NT2/D1 (cell line): ENCODE data around the gene PLXNA4.

ENCODE experiments used
- DNase-seq: peaks from one replicate; pipeline ENCODE4 v3.0.0-alpha.2; 2011; ENCODE audit warnings: low read depth, low spot score
- H3K27me3 ChIP-seq: 2 replicates; pipeline ENCODE4 v1.6.0; 2011; ENCODE audit warnings: mild to moderate bottlenecking; ENCODE audit not compliant: insufficient read length, insufficient read depth
- H3K36me3 ChIP-seq: 2 replicates; pipeline ENCODE4 v1.6.1; 2011; ENCODE audit warnings: mild to moderate bottlenecking, low read length, mixed read lengths; ENCODE audit not compliant: insufficient read depth, insufficient read length
- H3K4me1 ChIP-seq: 2 replicates; pipeline ENCODE4 v1.5.1; 2011; ENCODE audit not compliant: insufficient read depth, insufficient read length
- H3K4me3 ChIP-seq: 2 replicates; pipeline ENCODE4 v1.5.1; 2011; ENCODE audit warnings: low read depth; ENCODE audit not compliant: insufficient read length
- H3K9ac ChIP-seq: 2 replicates; pipeline ENCODE4 v1.6.0; 2011; ENCODE audit warnings: low read depth; ENCODE audit not compliant: insufficient read length
- H3K9me3 ChIP-seq: 2 replicates; pipeline ENCODE4 v1.5.1; 2011; ENCODE audit warnings: mild to moderate bottlenecking, low read length; ENCODE audit not compliant: insufficient read depth
- SUZ12 ChIP-seq: IDR thresholded peaks from 2 replicates; pipeline ENCODE4 v1.6.1; 2011; ENCODE audit not compliant: insufficient read length, insufficient read depth; ENCODE audit errors: extremely low read depth
- YY1 ChIP-seq: IDR thresholded peaks from 2 replicates; pipeline ENCODE4 v1.6.1; 2011; ENCODE audit not compliant: insufficient read length, insufficient read depth
- ZNF274 ChIP-seq: IDR thresholded peaks from 2 replicates; pipeline ENCODE4 v1.6.1; 2011; ENCODE audit warnings: mild to moderate bottlenecking, low read depth, low read length

Gene PLXNA4

DNA sequence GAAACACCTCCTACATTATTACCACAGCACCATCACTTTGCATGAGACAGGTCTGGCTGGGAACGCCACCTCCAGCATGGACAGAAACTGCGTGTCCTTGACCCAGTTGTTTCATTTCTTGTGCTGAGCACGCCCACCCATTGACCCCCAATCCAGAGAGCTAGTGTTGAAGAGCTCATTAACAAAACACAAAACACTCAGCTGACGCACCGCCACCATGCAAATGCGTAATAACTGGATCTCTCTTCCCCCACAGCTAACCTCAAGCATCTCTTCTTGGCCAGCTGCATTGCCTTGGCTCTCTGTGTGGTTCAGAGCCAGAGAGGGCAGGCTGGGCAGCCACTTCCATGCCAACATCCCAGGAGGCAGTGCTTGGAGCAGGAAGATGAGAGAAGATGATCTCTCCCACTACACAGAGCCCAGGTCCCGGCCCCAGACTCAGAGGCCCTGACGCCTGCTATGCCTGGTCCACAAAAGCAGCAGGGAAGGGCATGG, 173.5 kb downstream of the PLXNA4 start:
- Histone ChIP-seq H3K9me3 (no peaks in the 10 kb centered on the region), H3K36me3 (no peaks in the 10 kb centered on the region), H3K4me1 (peaks cover 11% of the 10 kb centered on the region), H3K4me3 (no peak overlapping the region), H3K9ac (no peak overlapping the region), H3K27me3 (no peaks in the 10 kb centered on the region)
- DNase-seq = no peak
- TF ChIP-seq SUZ12 (no peak), ZNF274 (no peak), YY1 (no peak)

- TF ChIP-seq YY1 (no peak), SUZ12 (no peak), ZNF274 (no peak)
- H3K9me3 ChIP-seq = no peaks in the 10 kb centered on the region
- H3K36me3 ChIP-seq = no peaks in the 10 kb centered on the region
- no peak overlapping the region for H3K4me3 ChIP-seq
- no peaks in the 10 kb centered on the region for H3K27me3 ChIP-seq
- H3K4me1 ChIP-seq = peaks cover 11% of the 10 kb centered on the region
- no peak overlapping the region for H3K9ac ChIP-seq
- DNase-seq = no peak
Measured at GRCh38 chr7:132402096-132402495, 174.2 kb downstream of the PLXNA4 start.

DNA sequence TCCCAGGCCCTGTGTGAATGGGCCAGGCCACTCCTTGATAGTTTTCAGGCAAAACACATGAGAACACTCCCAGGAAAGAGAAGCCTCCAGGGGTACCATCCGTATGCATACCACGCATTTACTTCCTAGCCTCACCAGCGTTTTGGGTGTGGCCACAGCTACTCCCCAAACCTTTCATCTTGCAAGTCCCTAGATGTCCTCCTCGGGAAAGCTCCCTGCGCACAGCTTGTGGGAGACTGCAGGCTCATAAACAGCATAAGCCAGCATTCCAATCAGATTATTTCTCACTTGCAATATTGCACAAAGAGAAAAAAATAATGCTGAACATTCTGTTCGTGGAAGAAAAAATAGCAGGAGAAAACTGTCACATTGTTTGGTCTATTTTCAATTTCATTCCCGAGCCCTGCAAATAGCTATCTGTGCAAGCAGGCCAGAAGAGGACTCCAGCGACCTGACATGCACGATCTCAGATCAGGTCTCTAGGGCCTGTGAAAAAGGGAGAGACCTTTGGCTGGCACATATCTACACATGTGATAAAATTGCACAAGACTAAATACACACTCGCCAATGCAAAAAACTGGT, 175.6 kb downstream of the PLXNA4 start:
- no peaks in the 10 kb centered on the region for H3K36me3 ChIP-seq
- no peak for DNase-seq

GRCh38 chr7:132399367-132399766, 176.9 kb downstream of the PLXNA4 start:
- no peaks in the 10 kb centered on the region for H3K9me3 ChIP-seq
- DNase-seq = no peak
- H3K27me3 ChIP-seq = no peaks in the 10 kb centered on the region
- H3K4me3 ChIP-seq = no peak overlapping the region
- TF ChIP-seq SUZ12 = no peak
- TF ChIP-seq ZNF274 = no peak
- TF ChIP-seq YY1 = no peak
- no peaks in the 10 kb centered on the region for H3K36me3 ChIP-seq
- peaks cover 11% of the 10 kb centered on the region for H3K4me1 ChIP-seq
- no peak overlapping the region for H3K9ac ChIP-seq

More for the DNA sequence above, 175.6 kb downstream of the PLXNA4 start:
- Histone ChIP-seq H3K9me3 (no peaks in the 10 kb centered on the region), H3K4me1 (peaks cover 11% of the 10 kb centered on the region), H3K27me3 (no peaks in the 10 kb centered on the region), H3K4me3 (no peak overlapping the region), H3K9ac (no peak overlapping the region)
- no peak for TF ChIP-seq SUZ12
- no peak for TF ChIP-seq ZNF274
- no peak for TF ChIP-seq YY1

DNA sequence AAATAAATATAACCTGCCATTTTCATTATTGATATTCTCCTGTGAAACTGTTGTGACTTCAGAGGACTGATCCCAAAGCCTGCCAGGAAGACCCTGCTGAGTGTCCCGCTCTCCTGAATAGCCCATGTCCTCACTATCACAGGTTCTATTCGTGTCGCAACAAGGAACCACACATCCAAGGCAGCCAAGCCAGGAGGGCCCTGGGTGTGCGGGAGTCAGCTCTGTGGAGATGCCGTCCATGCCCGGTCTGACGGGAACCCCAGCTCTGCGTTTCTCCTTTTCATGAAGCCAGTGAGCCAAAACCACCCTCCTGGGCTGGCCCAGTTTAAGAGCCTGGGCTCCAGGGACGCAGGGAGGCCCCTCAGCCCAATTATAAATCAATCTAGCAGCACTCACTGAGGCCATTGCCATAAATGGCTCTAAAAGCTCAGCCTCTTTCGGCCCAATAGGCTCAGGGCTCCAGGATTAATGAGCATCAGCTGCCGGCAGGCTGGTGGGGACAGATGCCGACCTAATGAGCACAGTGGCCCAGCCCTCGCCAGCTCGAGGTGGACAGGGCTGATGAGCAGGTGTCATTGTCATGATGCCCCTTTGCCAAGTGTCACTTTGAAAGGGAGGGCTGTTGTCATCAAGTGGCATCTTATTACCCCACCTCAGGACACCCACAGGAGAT, 177.9 kb downstream of the PLXNA4 start:
- TF ChIP-seq YY1 = no peak
- TF ChIP-seq ZNF274 = no peak
- no peak for TF ChIP-seq SUZ12
- no peaks in the 10 kb centered on the region for H3K27me3 ChIP-seq
- DNase-seq = no peak
- no peaks in the 10 kb centered on the region for H3K9me3 ChIP-seq
- peaks cover 9% of the 10 kb centered on the region for H3K4me1 ChIP-seq
- H3K9ac ChIP-seq = no peak overlapping the region
- no peak overlapping the region for H3K4me3 ChIP-seq
- H3K36me3 ChIP-seq = no peaks in the 10 kb centered on the region

- Histone ChIP-seq H3K9me3 (no peaks in the 10 kb centered on the region), H3K9ac (no peak overlapping the region), H3K36me3 (no peaks in the 10 kb centered on the region), H3K27me3 (no peaks in the 10 kb centered on the region), H3K4me3 (no peak overlapping the region), H3K4me1 (peaks cover 4% of the 10 kb centered on the region)
- TF ChIP-seq YY1 (no peak), ZNF274 (no peak)
- DNase-seq = no peak
Measured at GRCh38 chr7:132397070-132397469, 179.2 kb downstream of the PLXNA4 start.

DNA sequence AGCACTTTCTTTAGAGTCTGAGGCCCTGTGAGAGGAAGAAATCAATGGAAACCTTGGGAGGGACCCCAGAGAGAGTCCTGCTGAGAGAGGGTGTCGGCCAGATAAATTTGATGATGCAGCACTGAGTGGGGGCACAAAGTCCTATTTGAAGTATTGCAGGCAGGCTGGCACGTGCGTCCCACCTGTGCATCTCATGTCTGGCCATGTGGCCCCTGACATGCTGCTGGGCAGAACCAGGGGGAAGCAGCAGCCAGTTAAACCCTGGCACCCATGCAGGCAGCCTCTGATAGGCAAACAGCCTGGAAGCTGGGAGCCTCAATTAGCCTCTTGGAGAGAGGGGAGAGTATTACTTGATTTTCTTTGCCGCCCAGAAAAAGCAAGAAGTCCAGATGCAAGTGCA, 180.9 kb downstream of the PLXNA4 start:
- Histone ChIP-seq H3K36me3 (no peaks in the 10 kb centered on the region), H3K4me3 (no peak overlapping the region), H3K4me1 (peaks cover 3% of the 10 kb centered on the region), H3K9me3 (no peaks in the 10 kb centered on the region), H3K27me3 (no peaks in the 10 kb centered on the region), H3K9ac (no peak overlapping the region)
- no peak for DNase-seq
- TF ChIP-seq SUZ12 = no peak
- TF ChIP-seq ZNF274 = no peak
- no peak for TF ChIP-seq YY1
